NT2/D1 (cell line): Measurements from ENCODE around the gene TYK2.

Experiments used
- DNase-seq: peaks from one replicate; pipeline ENCODE4 v3.0.0-alpha.2; 2011; ENCODE audit warnings: low read depth, low spot score
- H3K27me3 ChIP-seq: 2 replicates; pipeline ENCODE4 v1.6.0; 2011; ENCODE audit warnings: mild to moderate bottlenecking; ENCODE audit not compliant: insufficient read length, insufficient read depth
- H3K36me3 ChIP-seq: 2 replicates; pipeline ENCODE4 v1.6.1; 2011; ENCODE audit warnings: mild to moderate bottlenecking, low read length, mixed read lengths; ENCODE audit not compliant: insufficient read depth, insufficient read length
- H3K4me1 ChIP-seq: 2 replicates; pipeline ENCODE4 v1.5.1; 2011; ENCODE audit not compliant: insufficient read depth, insufficient read length
- H3K4me3 ChIP-seq: 2 replicates; pipeline ENCODE4 v1.5.1; 2011; ENCODE audit warnings: low read depth; ENCODE audit not compliant: insufficient read length
- H3K9ac ChIP-seq: 2 replicates; pipeline ENCODE4 v1.6.0; 2011; ENCODE audit warnings: low read depth; ENCODE audit not compliant: insufficient read length
- H3K9me3 ChIP-seq: 2 replicates; pipeline ENCODE4 v1.5.1; 2011; ENCODE audit warnings: mild to moderate bottlenecking, low read length; ENCODE audit not compliant: insufficient read depth
- SUZ12 ChIP-seq: IDR thresholded peaks from 2 replicates; pipeline ENCODE4 v1.6.1; 2011; ENCODE audit not compliant: insufficient read length, insufficient read depth; ENCODE audit errors: extremely low read depth
- YY1 ChIP-seq: IDR thresholded peaks from 2 replicates; pipeline ENCODE4 v1.6.1; 2011; ENCODE audit not compliant: insufficient read length, insufficient read depth
- ZNF274 ChIP-seq: IDR thresholded peaks from 2 replicates; pipeline ENCODE4 v1.6.1; 2011; ENCODE audit warnings: mild to moderate bottlenecking, low read depth, low read length

TYK2 gene

GRCh38 chr19:10306327-10306726, 74.0 kb downstream of the TYK2 start:
- peaks cover 13% of the 10 kb centered on the region for H3K4me1 ChIP-seq
- peaks cover 50% of the 10 kb centered on the region for H3K36me3 ChIP-seq
- no peak for DNase-seq
- no peaks in the 10 kb centered on the region for H3K9me3 ChIP-seq
- no peaks in the 10 kb centered on the region for H3K27me3 ChIP-seq
- no peak overlapping the region for H3K4me3 ChIP-seq
- no peak overlapping the region for H3K9ac ChIP-seq
- TF ChIP-seq ZNF274 (no peak), SUZ12 (no peak), YY1 (no peak)

DNA sequence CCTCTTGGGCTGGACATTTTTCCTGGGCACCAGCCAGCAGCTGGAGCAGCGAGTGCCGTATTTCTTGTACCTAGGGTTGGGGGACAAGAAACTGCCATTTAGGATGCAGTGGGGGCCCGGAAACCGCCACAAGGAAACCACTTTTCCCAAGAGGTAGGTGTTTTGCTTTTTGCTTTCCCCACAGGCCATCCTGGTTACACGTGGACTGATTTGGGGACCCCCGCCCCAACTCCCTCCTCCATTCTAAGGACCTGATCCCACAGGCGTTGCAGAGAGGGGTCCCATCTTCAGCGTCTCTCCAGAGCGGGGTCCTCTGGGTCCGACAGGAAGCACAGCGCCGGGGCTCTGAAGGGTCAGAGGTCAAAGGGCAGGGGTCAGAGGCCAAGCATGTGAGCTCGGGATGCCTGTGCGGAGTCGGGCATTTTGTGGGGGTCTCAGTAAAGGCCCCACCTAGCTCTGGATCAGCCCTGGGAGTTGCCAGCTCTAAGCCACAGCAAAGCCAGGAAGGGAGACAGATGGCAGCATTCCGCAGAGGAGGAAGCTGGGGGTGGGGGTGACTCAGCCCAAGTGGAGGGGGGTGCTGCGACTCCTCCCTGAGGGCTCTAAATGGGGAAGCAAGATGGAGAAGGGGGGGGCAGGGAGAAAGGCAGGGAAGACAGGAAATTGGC, 75.1 kb downstream of the TYK2 start:
- no peak for DNase-seq
- no peaks in the 10 kb centered on the region for H3K27me3 ChIP-seq
- TF ChIP-seq YY1 (no peak), SUZ12 (no peak), ZNF274 (no peak)
- H3K9ac ChIP-seq = no peak overlapping the region
- H3K9me3 ChIP-seq = no peaks in the 10 kb centered on the region
- H3K36me3 ChIP-seq = peaks cover 43% of the 10 kb centered on the region
- H3K4me3 ChIP-seq = no peak overlapping the region
- H3K4me1 ChIP-seq = peaks cover 7% of the 10 kb centered on the region
